ENCODE results near the gene DOK7. TPM values are rescaled to one million over a fixed set of nuclear protein-coding genes. Genes with fewer than 3 reads are reported as not detected.
"Not testable (repeated sequence)": the region's sequence is repeated elsewhere in the genome, so short reads cannot be mapped to it uniquely, and the experiment has no call there.

Gene DOK7
- total and polyA plus RNA-seq, 4 donors = 0.40 to 2.6 (median 1.6) TPM

DNA sequence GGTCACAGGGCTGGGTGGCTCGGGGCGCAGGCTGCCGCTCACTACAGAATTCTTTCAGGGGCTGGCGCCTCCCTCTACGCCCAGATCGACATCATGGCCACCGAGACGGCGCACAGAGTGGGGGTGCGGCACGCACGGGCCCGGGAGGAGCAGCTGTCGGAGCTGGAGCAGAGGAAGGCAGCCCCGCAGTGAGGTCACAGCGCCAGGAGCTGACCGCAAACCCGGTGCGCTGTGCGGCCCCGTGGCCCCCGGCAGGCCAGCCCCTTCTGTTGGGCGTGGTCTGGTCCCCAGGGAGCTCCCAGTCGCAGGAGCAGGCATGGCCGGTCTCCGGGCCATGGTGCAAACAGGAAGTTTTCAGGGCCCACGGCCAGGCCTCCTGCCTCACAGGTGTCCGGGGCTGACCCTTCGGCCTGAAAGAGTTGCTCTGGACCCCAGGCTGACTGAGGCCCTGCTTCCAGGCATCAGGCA, 37.6 kb downstream of the DOK7 start:
- Histone ChIP-seq H3K27ac (ENCODE audit: low read depth, low read length) (no peak overlapping the region), H3K9me3 (ENCODE audit: control insufficient read depth, insufficient read depth, low read length) (no peaks in the 10 kb centered on the region), H3K36me3 (ENCODE audit: control insufficient read depth, insufficient read depth, low read length) (peaks cover 87% of the 10 kb centered on the region), H3K27me3 (ENCODE audit: control insufficient read depth, insufficient read depth, low read length) (no peaks in the 10 kb centered on the region), H3K4me1 (ENCODE audit: control insufficient read depth, insufficient read depth, low read length) (peaks cover 3% of the 10 kb centered on the region), H3K4me3 (ENCODE audit: low read depth, low read length) (no peak overlapping the region)
- 88% methylated on average over 29 of the region's 29 CpGs for WGBS (ENCODE audit: insufficient coverage)
- no peak for DNase-seq (ENCODE audit: low read depth in 4 of 6, low spot score in 6 of 6)

DNA sequence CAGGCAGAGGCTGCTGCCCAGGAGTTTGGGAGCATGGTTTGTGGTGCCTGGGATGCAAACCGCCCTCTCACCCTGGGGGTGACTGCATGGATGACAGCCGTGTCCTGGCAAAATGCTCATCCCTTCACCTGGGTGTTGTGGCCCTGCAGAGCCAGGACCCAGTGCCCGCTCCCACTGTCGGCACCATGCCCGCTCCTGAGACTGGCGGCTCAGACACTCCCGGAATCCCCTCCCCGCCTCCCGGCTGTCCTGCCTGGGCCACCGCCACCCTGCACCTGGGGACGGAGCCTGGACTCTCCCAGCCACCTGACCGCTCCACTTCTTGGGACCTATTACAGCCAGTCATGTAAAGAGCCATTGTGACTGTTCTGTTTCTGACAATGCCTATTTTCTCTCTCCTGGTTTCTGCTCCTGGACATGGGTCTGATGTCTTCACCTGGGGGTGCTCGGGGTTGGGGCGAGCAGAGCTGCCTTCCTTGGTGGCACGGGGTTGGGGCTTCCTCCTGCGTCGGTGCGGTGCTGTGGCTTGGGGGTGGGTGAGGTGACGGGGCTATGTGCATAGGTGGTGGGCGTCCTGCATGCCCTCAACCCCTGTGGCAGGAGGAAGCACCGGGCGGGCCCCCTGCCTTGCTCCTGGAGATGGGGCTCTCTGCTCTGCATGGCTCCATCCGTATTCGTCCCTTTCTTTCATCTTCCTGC, 38.2 kb downstream of the DOK7 start:
- no peaks in the 10 kb centered on the region for H3K27me3 ChIP-seq (ENCODE audit: control insufficient read depth, insufficient read depth, low read length)
- peaks cover 88% of the 10 kb centered on the region for H3K36me3 ChIP-seq (ENCODE audit: control insufficient read depth, insufficient read depth, low read length)
- H3K9me3 ChIP-seq (ENCODE audit: control insufficient read depth, insufficient read depth, low read length) = no peaks in the 10 kb centered on the region
- H3K4me3 ChIP-seq (ENCODE audit: low read depth, low read length) = no peak overlapping the region
- 86% methylated on average over 21 of the region's 24 CpGs for WGBS (ENCODE audit: insufficient coverage)
- peaks cover 3% of the 10 kb centered on the region for H3K4me1 ChIP-seq (ENCODE audit: control insufficient read depth, insufficient read depth, low read length)
- no peak overlapping the region for H3K27ac ChIP-seq (ENCODE audit: low read depth, low read length)
- no peak for DNase-seq (ENCODE audit: low read depth in 4 of 6, low spot score in 6 of 6)

DNA sequence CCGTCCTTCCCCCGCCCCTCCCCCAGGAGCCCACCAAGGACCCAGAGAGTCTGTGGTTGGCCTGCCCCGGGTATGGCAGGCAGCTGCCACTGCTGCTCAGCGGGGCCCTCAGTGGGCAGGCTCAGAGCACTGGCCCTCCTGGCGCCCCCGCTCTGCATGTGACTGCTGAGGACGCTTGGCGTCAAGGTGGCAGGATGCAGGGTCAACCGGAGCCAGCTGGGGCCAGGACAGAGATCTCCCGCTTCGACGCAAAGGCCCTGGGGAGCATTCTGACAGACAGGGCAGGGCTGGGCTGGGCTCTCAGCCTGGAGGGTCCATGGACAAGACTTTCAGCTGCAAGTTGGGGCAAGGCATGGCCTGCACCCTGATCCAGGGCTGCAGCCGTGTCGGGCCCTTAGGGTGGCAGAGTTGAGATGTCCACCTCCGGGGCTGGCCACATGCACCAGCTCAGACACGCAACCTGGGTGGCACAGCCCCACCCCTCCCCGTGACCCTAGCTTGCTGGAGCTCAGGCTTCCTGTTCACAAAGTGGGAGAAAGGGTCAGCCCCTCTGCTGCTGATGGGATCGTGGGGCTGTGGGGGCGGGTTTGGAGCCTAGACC, 38.8 kb downstream of the DOK7 start:
- no peak for DNase-seq (ENCODE audit: low read depth in 4 of 6, low spot score in 6 of 6)
- Histone ChIP-seq H3K27ac (ENCODE audit: low read depth, low read length) (no peak overlapping the region), H3K36me3 (ENCODE audit: control insufficient read depth, insufficient read depth, low read length) (peaks cover 93% of the 10 kb centered on the region), H3K4me3 (ENCODE audit: low read depth, low read length) (no peak overlapping the region), H3K27me3 (ENCODE audit: control insufficient read depth, insufficient read depth, low read length) (no peaks in the 10 kb centered on the region), H3K9me3 (ENCODE audit: control insufficient read depth, insufficient read depth, low read length) (no peaks in the 10 kb centered on the region), H3K4me1 (ENCODE audit: control insufficient read depth, insufficient read depth, low read length) (peaks cover 3% of the 10 kb centered on the region)
- 82% methylated on average over 19 of the region's 19 CpGs for WGBS (ENCODE audit: insufficient coverage)

DNA sequence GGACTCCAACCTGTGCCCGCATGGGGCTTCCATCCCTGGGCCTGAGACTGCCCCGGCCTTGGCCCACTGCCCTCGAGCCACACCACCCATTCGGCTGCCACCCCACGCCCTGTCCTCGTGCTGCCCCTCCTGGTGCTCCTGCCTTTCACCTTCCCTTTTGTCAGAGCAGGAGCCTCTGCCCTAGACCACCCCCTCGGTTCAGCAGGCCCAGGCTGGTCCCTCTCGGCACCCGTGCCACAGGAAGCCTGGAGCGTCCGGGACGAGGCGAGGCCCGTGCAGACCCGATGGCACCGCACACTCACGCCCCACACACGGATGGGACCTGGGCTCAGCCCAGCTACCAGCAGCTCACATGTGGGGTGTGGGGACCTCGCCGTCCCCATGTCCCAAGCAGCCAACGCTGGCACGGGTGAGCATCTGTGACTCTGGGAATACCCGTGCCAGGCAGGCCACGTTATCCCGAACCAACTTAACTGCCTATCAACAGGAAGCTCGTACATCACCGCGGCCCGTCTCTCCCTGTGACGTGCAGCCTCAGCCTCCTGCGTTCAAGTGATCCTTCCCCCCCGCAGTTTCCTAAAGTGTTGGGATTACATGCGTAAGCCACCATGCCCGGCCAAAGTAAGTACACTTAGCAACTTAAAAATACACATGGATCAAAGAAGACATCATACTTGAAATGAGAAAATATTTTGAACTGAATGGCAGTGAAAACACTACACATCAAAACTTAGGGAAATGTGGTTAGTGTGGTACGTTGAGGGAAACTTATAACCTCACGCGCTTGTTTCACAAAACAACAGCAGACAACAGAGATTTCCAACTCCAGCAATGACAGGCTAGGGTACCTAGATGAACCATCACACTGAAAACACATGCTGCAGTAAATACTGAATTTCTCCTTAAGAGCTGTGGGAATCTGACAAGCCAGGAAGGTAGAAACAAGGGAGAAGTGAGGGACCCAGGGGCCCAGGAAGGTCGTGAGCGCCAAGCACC, 40.1 kb downstream of the DOK7 start:
- Histone ChIP-seq H3K4me1 (ENCODE audit: control insufficient read depth, insufficient read depth, low read length) (peaks cover 3% of the 10 kb centered on the region), H3K27ac (ENCODE audit: low read depth, low read length) (no peak overlapping the region), H3K27me3 (ENCODE audit: control insufficient read depth, insufficient read depth, low read length) (no peaks in the 10 kb centered on the region), H3K9me3 (ENCODE audit: control insufficient read depth, insufficient read depth, low read length) (no peaks in the 10 kb centered on the region), H3K4me3 (ENCODE audit: low read depth, low read length) (no peak overlapping the region), H3K36me3 (ENCODE audit: control insufficient read depth, insufficient read depth, low read length) (peaks cover 83% of the 10 kb centered on the region)
- DNase-seq (ENCODE audit: low read depth in 4 of 6, low spot score in 6 of 6) = no peak
- WGBS (ENCODE audit: insufficient coverage) = 88% methylated on average over 32 of the region's 39 CpGs

DNA sequence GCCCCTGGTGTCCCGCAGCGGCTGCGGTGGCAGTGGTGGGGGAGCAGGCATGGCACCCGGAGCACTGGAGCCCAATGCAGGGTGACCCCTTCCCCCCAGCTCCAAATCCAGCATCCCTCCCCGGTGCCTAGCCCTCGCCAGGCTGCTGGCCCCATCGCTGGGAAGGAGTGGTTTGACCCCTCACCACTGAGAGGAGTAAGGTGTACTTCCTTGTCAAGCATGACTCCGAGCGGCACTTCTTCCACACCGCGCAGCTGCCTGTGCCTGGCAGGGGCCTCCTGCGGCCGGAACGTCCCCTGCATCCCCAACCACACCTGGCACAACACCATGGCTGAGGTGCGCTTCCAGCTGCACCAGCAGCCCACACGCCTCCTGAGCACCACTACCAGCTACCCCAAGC, 42.1 kb downstream of the DOK7 start:
- H3K27ac ChIP-seq (ENCODE audit: low read depth, low read length) = no peak overlapping the region
- no peaks in the 10 kb centered on the region for H3K9me3 ChIP-seq (ENCODE audit: control insufficient read depth, insufficient read depth, low read length)
- no peak overlapping the region for H3K4me3 ChIP-seq (ENCODE audit: low read depth, low read length)
- WGBS (ENCODE audit: insufficient coverage) = 87% methylated on average over 13 of the region's 16 CpGs
- DNase-seq (ENCODE audit: low read depth in 4 of 6, low spot score in 6 of 6) = no peak
- H3K36me3 ChIP-seq (ENCODE audit: control insufficient read depth, insufficient read depth, low read length) = peaks cover 82% of the 10 kb centered on the region
- no peaks in the 10 kb centered on the region for H3K4me1 ChIP-seq (ENCODE audit: control insufficient read depth, insufficient read depth, low read length)
- H3K27me3 ChIP-seq (ENCODE audit: control insufficient read depth, insufficient read depth, low read length) = no peaks in the 10 kb centered on the region

DNA sequence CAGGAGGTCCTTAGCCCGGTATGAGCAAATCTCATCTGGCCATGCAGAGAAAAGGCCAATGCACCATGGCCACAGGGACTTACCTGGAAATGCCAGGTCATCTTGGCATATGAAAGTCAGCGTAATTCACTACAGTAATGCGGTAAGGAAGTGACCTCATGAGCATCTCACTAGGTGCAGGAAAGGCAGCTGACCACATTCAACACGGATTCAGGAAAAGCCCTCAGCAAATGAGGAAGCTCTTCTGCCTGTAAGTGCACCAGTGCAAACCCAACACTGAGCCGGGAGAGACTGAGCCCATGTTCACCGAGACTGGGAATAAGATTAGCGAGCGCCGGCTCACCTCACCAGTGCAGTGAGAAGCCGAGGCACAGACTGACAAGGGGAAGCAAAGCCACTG, 45.4 kb downstream of the DOK7 start:
- DNase-seq (ENCODE audit: low read depth in 4 of 6, low spot score in 6 of 6) = no peak
- H3K36me3 ChIP-seq (ENCODE audit: control insufficient read depth, insufficient read depth, low read length) = peaks cover 83% of the 10 kb centered on the region
- no peaks in the 10 kb centered on the region for H3K4me1 ChIP-seq (ENCODE audit: control insufficient read depth, insufficient read depth, low read length)
- no peaks in the 10 kb centered on the region for H3K9me3 ChIP-seq (ENCODE audit: control insufficient read depth, insufficient read depth, low read length)
- no peak overlapping the region for H3K27ac ChIP-seq (ENCODE audit: low read depth, low read length)
- H3K4me3 ChIP-seq (ENCODE audit: low read depth, low read length) = no peak overlapping the region
- H3K27me3 ChIP-seq (ENCODE audit: control insufficient read depth, insufficient read depth, low read length) = no peaks in the 10 kb centered on the region
- 86% methylated on average over 10 of the region's 10 CpGs for WGBS (ENCODE audit: insufficient coverage)

DNA sequence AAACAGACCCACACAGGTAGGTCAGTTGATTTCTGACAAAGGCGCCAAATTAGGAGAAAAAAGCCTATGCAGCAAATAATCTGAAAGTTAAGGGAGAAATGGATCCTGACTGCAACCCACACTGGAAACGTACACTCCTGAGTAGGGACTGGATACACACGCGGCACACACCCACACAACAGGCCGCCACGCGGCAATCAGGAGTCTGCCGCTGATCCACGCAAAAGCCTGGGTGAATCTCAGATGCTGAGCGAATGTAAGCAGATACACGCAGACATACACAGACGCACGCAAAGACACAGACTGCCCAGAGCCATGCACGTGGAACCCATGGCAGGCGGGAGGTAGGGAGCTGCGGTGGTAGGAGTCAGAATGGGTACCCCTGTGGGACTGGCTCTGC, 47.4 kb downstream of the DOK7 start:
- no peak for DNase-seq (ENCODE audit: low read depth in 4 of 6, low spot score in 6 of 6)
- 98% methylated on average over 14 of the region's 16 CpGs for WGBS (ENCODE audit: insufficient coverage)
- Histone ChIP-seq H3K27me3 (ENCODE audit: control insufficient read depth, insufficient read depth, low read length) (no peaks in the 10 kb centered on the region), H3K4me3 (ENCODE audit: low read depth, low read length) (no peak overlapping the region), H3K36me3 (ENCODE audit: control insufficient read depth, insufficient read depth, low read length) (peaks cover 89% of the 10 kb centered on the region), H3K4me1 (ENCODE audit: control insufficient read depth, insufficient read depth, low read length) (no peaks in the 10 kb centered on the region), H3K9me3 (ENCODE audit: control insufficient read depth, insufficient read depth, low read length) (no peaks in the 10 kb centered on the region), H3K27ac (ENCODE audit: low read depth, low read length) (no peak overlapping the region)

DNA sequence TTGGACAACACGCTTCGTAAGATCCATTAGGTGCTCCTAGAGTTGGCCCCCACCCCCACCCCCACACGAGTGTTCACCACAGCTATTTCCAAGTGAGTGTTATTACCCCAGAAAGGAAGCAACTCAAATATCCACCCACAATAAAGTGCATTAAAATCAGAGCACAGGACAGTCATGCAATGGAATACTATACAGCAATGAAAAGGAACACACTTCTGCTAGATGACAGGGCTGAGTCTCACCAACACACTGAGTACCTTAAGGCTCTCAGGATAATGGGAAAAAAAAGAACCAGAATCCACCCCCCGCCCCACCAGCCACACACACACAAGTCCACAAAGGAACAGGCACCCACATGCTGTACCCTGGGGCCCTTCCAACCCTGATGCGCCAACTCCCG, 48.1 kb downstream of the DOK7 start:
- WGBS (ENCODE audit: insufficient coverage) = 100% methylated on average over 5 of the region's 6 CpGs
- H3K4me1 ChIP-seq (ENCODE audit: control insufficient read depth, insufficient read depth, low read length) = no peaks in the 10 kb centered on the region
- H3K27ac ChIP-seq (ENCODE audit: low read depth, low read length) = no peak overlapping the region
- peaks cover 89% of the 10 kb centered on the region for H3K36me3 ChIP-seq (ENCODE audit: control insufficient read depth, insufficient read depth, low read length)
- DNase-seq (ENCODE audit: low read depth in 4 of 6, low spot score in 6 of 6) = no peak
- H3K9me3 ChIP-seq (ENCODE audit: control insufficient read depth, insufficient read depth, low read length) = no peaks in the 10 kb centered on the region
- H3K4me3 ChIP-seq (ENCODE audit: low read depth, low read length) = no peak overlapping the region
- H3K27me3 ChIP-seq (ENCODE audit: control insufficient read depth, insufficient read depth, low read length) = no peaks in the 10 kb centered on the region

DNA sequence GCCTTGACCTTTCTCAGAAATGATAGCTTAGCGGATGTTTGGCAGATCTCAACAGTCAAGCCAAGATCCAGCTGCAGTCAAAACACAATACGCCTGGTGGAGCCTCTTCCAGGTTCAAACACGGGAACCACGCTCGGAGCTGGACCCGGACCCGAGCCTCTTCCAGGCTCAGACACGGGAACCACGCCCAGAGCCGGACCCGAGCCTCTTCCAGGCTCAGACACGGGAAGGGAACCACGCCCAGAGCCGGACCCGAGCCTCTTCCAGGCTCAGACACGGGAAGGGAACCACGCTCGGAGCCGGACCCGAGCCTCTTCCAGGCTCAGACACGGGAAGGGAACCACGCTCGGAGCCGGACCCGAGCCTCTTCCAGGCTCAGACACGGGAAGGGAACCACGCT, 48.5 kb downstream of the DOK7 start:
- H3K27ac ChIP-seq (ENCODE audit: low read depth, low read length); H3K27me3 ChIP-seq (ENCODE audit: control insufficient read depth, insufficient read depth, low read length); DNase-seq (ENCODE audit: low read depth in 4 of 6, low spot score in 6 of 6); H3K4me1 ChIP-seq (ENCODE audit: control insufficient read depth, insufficient read depth, low read length); H3K4me3 ChIP-seq (ENCODE audit: low read depth, low read length); H3K9me3 ChIP-seq (ENCODE audit: control insufficient read depth, insufficient read depth, low read length): not testable (repeated sequence)
- WGBS (ENCODE audit: insufficient coverage) = 97% methylated on average over 9 of the region's 27 CpGs
- peaks cover 89% of the 10 kb centered on the region for H3K36me3 ChIP-seq (ENCODE audit: control insufficient read depth, insufficient read depth, low read length)
